ENCODE measurements around the gene TBC1D3I. TPM values are rescaled to one million over a fixed set of nuclear protein-coding genes. Genes with fewer than 3 reads are reported as not detected.
"Not testable (repeated sequence)": the region's sequence is repeated elsewhere in the genome, so short reads cannot be mapped to it uniquely, and the experiment has no call there.

The TBC1D3I gene
- total RNA-seq, 2 donors from 2014 or later: 0.75 TPM; not detected in 1

DNA sequence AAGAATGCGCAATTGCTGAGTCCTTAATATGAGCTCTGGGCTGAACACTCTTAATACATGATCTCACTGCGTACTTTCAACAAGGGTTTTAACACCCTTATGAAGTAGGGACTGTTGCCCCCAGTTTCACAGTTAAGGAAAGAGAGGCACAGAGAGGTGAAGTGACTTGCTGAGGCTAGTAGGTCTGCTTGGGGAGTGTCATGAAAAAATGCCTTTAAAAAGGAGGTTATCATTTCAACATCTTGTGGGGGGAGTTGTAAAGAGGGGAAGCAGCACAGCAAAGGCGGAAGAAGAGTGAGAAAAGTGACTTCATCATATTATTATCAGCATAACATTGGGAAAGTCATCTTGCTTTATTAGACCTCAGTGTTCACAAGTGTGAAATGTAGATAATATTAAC, 51.4 kb downstream of the TBC1D3I start:
- peaks cover 2% of the 10 kb centered on the region for H3K9me3 Mint-ChIP-seq

DNA sequence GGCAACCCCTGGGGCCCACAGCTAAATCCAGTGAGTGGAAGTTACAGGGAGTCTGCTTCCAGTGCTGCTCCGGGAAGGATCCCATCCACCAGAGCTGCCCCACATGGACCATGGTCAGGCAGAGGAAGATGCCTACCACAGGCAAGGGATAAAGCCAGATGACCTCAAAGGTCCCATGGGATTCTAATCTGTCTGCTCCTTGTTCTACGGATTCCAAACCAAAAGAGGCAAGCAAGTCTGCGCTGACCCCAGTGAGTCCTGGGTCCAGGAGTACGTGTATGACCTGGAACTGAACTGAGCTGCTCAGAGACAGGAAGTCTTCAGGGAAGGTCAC, 52.1 kb downstream of the TBC1D3I start:
- Mint-ChIP-seq H3K27me3 (ENCODE audit: insufficient read depth) (peaks cover 13% of the 10 kb centered on the region), H3K36me3 (ENCODE audit: low read depth) (no peaks in the 10 kb centered on the region), H3K27ac (no peak overlapping the region), H3K4me1 (peaks cover 2% of the 10 kb centered on the region), H3K9me3 (no peaks in the 10 kb centered on the region), H3K4me3 (no peak overlapping the region)
- Histone ChIP-seq H3K9ac (ENCODE audit: extremely low read depth, low read length, poor library complexity, severe bottlenecking) (no peak overlapping the region), H3K36me3 (ENCODE audit: control insufficient read depth, insufficient read depth, low read length) (no peaks in the 10 kb centered on the region), H3K27ac (ENCODE audit: low read depth, low read length) (no peak overlapping the region), H3K27me3 (ENCODE audit: control insufficient read depth, insufficient read depth, low read length, poor library complexity, severe bottlenecking) (peaks cover 6% of the 10 kb centered on the region), H3K9me3 (ENCODE audit: control insufficient read depth, low read length) (no peaks in the 10 kb centered on the region), H3K4me3 (ENCODE audit: low read length) (no peak overlapping the region), H3K4me1 (ENCODE audit: control insufficient read depth, insufficient read depth, low read length) (no peaks in the 10 kb centered on the region)
- TF ChIP-seq, protein P1, sequence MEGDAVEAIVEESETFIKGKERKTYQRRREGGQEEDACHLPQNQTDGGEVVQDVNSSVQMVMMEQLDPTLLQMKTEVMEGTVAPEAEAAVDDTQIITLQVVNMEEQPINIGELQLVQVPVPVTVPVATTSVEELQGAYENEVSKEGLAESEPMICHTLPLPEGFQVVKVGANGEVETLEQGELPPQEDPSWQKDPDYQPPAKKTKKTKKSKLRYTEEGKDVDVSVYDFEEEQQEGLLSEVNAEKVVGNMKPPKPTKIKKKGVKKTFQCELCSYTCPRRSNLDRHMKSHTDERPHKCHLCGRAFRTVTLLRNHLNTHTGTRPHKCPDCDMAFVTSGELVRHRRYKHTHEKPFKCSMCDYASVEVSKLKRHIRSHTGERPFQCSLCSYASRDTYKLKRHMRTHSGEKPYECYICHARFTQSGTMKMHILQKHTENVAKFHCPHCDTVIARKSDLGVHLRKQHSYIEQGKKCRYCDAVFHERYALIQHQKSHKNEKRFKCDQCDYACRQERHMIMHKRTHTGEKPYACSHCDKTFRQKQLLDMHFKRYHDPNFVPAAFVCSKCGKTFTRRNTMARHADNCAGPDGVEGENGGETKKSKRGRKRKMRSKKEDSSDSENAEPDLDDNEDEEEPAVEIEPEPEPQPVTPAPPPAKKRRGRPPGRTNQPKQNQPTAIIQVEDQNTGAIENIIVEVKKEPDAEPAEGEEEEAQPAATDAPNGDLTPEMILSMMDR (conservative IDR thresholded peaks at IDR 0.05): no peak
- DNase-seq: peak; percentile 33
- WGBS, 2 experiments (ENCODE audit: insufficient coverage in 1 of 2, insufficient read length in 1 of 2): 46 to 56% methylated on average over 3 to 4 of the region's 4 CpGs

More for the DNA sequence above, 51.4 kb downstream of the TBC1D3I start:
- H3K4me1 ChIP-seq (ENCODE audit: control insufficient read depth, insufficient read depth, low read length): no peaks in the 10 kb centered on the region
- Mint-ChIP-seq H3K27me3 (ENCODE audit: insufficient read depth) (peaks cover 15% of the 10 kb centered on the region), H3K36me3 (ENCODE audit: low read depth) (no peaks in the 10 kb centered on the region), H3K27ac (no peak overlapping the region), H3K4me1 (peaks cover 2% of the 10 kb centered on the region), H3K4me3 (no peak overlapping the region)
- H3K9me3 ChIP-seq (ENCODE audit: control insufficient read depth, low read length): no peaks in the 10 kb centered on the region
- TF ChIP-seq, protein P1 (conservative IDR thresholded peaks at IDR 0.05): no peak
- no peak overlapping the region for H3K4me3 ChIP-seq (ENCODE audit: low read length)
- no peak overlapping the region for H3K9ac ChIP-seq (ENCODE audit: extremely low read depth, low read length, poor library complexity, severe bottlenecking)
- DNase-seq: peak; percentile 16
- H3K27me3 ChIP-seq (ENCODE audit: control insufficient read depth, insufficient read depth, low read length, poor library complexity, severe bottlenecking): peaks cover 6% of the 10 kb centered on the region
- WGBS, 2 experiments (ENCODE audit: insufficient coverage in 1 of 2, insufficient read length in 1 of 2): 92 to 97% methylated on average over 2 of the region's 3 CpGs
- H3K27ac ChIP-seq (ENCODE audit: low read depth, low read length): no peak overlapping the region
- no peaks in the 10 kb centered on the region for H3K36me3 ChIP-seq (ENCODE audit: control insufficient read depth, insufficient read depth, low read length)

DNA sequence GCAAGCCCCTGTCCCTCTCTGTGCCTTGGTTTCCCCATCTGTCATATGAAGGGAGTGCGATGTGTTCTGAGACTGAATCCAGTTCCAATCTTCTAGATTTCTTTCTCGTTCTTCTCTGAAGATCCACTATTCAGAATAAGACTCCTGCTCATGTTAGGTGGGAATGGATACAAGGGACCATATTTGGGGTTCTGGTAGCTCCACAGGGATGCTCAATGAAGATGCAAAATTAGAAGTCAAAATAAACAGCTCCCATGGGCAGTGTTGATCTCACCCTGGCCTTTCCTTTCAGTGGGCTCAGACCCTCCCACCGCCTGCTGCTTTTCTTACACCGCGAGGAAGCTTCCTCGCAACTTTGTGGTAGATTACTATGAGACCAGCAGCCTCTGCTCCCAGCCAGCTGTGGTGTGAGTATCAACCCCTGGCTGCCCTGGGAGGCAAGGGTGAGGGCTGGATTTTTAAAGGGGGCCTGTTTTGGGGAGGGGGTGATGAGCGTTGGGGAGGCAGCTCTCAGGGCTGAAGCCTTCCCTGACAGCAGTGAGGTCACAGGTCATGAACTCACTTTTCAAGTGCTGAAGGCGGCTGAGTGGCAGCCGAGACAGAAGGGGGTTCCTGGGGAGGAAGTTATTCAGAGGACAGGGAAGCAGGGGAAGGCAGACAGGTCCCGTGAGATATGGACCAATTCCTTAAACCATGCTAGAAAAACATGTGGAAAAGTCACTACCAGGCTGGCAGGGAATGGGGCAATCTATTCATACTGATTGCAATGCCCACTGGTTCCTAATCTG, 52.7 kb downstream of the TBC1D3I start:
- H3K27me3 ChIP-seq (ENCODE audit: control insufficient read depth, insufficient read depth, low read length, poor library complexity, severe bottlenecking); H3K4me3 Mint-ChIP-seq; H3K4me1 ChIP-seq (ENCODE audit: control insufficient read depth, insufficient read depth, low read length); H3K4me3 ChIP-seq (ENCODE audit: low read length); H3K9me3 ChIP-seq (ENCODE audit: control insufficient read depth, low read length); H3K36me3 ChIP-seq (ENCODE audit: control insufficient read depth, insufficient read depth, low read length); H3K9me3 Mint-ChIP-seq; H3K9ac ChIP-seq (ENCODE audit: extremely low read depth, low read length, poor library complexity, severe bottlenecking); H3K4me1 Mint-ChIP-seq; H3K36me3 Mint-ChIP-seq (ENCODE audit: low read depth); H3K27ac Mint-ChIP-seq; H3K27ac ChIP-seq (ENCODE audit: low read depth, low read length): not testable (repeated sequence)
- WGBS, 2 experiments (ENCODE audit: insufficient coverage in 1 of 2, insufficient read length in 1 of 2): 61 to 83% methylated on average over 4 to 5 of the region's 10 CpGs
- peaks cover 13% of the 10 kb centered on the region for H3K27me3 Mint-ChIP-seq (ENCODE audit: insufficient read depth)
- peak; percentile 46 for DNase-seq

DNA sequence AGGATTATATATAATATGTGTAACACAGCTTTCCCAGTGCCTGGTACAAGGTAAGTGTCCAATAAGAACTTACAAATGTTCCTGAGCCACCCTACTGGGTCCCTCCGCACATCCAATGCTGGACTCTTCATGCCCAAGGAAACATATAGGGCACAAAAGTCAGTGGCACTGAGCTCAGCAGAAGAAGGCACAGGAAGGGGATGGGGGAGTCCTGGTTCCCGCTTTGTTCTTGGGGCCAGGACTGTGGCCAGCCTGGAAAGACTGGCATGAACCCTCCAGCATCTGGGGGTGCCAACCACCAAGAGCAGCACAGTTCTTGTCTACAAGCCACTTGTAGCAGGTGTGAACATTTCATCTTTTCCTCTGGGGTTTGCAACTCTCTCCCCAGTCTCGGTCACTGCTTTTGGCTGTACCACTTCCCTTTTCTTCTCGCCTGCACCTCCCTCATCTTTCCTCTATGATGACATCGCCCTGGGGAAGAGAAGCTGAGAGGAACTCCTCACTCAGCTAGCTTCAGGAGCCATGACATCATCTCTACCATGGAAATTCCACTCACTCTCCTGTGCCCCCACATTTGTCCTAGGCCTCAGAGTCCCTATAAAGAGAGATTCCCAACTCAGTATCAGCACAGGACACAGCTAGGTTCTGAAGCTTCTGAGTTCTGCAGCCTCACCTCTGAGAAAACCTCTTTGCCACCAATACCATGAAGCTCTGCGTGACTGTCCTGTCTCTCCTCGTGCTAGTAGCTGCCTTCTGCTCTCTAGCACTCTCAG, 53.7 kb downstream of the TBC1D3I start, which contains the start of gene CCL4L2:
CCL4L2 (plus strand) TSS at position 625 of the 773 bp plus-strand sequence.
- H3K27ac Mint-ChIP-seq; H3K36me3 ChIP-seq (ENCODE audit: control insufficient read depth, insufficient read depth, low read length); H3K27me3 ChIP-seq (ENCODE audit: control insufficient read depth, insufficient read depth, low read length, poor library complexity, severe bottlenecking); H3K9me3 ChIP-seq (ENCODE audit: control insufficient read depth, low read length); H3K4me1 ChIP-seq (ENCODE audit: control insufficient read depth, insufficient read depth, low read length); H3K4me3 ChIP-seq (ENCODE audit: low read length); H3K9ac ChIP-seq (ENCODE audit: extremely low read depth, low read length, poor library complexity, severe bottlenecking); H3K4me3 Mint-ChIP-seq; H3K27ac ChIP-seq (ENCODE audit: low read depth, low read length); H3K9me3 Mint-ChIP-seq; H3K4me1 Mint-ChIP-seq; H3K36me3 Mint-ChIP-seq (ENCODE audit: low read depth): not testable (repeated sequence)
- 90 to 96% methylated on average over 4 to 7 of the region's 7 CpGs for WGBS, 2 experiments (ENCODE audit: insufficient coverage in 1 of 2, insufficient read length in 1 of 2)
- H3K27me3 Mint-ChIP-seq (ENCODE audit: insufficient read depth): peaks cover 13% of the 10 kb centered on the region
- peak; percentile 39 for DNase-seq
